GM18511 (cell line): ENCODE data around the gene SRSF12.
"Not testable (repeated sequence)": the region's sequence is repeated elsewhere in the genome, so short reads cannot be mapped to it uniquely, and the experiment has no call there.

ENCODE experiments used
- ATAC-seq: cut with Tn5 transposase; IDR thresholded peaks from one replicate; pipeline ENCODE4 v1.9.1; 2021; ENCODE audit warnings: mild to moderate bottlenecking, moderate library complexity; ENCODE audit not compliant: unreplicated experiment

SRSF12 gene

DNA sequence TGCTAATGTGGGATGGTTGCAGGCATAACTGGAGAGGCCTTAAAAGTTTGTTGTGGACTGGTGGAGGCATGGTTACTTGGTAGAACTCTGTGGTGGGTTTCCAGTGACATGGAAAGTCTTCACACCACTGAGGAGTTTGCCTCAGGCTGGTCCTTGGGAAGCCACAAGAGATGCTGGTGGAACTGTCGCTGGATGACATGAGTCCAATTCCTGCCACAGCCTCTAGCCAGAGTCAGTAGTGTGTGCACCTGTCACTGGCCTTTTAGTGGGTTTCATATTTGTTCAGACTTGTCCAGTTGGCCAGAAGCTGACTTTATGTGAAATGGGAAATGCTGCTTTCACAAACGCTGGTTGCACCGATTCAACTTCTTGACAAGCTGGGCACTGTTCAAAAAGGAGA lies 13.7 kb upstream of the SRSF12 start:
- ATAC-seq = no peak

DNA sequence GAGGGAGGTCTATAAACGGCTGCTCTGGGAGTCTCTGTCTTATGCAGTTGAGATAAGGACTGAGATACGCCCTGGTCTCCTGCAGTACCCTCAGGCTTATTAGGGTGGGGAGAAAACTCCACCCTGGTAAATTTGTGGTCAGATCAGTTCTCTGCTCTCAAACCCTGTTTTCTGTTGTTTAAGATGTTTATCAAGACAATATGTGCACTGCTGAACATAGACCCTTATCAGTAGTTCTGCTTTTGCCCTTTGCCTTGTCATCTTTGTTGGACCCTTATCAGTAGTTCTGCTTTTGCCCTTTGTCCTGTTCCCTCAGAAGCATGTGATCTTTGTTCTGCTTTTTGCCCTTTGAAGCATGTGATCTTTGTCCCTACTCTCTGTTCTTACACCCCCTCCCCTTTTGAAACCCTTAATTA lies 10.4 kb upstream of the SRSF12 start:
- ATAC-seq = not testable (repeated sequence)

DNA sequence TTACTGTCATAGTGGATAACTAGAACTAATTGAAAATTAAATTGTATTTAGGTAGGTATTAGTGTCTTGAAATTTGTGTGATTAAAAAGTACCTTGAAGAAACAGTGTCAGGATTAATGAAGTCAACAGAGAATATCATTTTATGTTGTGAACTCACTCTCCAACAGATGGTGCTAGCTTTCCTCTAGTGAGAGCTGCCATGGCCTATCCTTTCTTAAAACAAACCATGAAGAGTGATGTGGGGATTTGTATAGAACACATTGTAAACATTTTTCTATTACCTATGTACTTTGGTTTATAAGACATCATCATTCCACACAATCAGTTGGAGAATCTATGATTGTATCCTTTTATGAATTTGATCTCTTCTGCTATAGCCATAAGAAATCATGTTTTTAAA lies 4.8 kb upstream of the SRSF12 start:
- ATAC-seq = no peak

DNA sequence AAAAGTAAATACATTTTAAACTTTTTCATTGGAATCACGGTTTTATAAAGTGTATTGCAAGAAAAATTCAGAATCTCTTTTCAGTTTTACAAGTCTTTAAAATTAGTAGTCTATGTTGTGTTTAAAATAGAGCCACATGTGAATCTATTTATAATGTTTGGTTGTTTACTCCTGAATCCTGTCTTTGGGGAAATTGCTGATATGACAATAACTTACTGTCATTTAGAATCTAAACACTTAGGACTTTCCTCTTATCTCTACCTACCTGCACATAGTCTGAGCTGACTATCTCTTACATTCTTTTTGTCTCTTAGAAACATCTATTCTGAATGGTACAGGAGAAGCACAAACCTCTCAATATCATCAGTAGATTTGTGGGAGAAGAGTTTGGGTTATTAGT lies 4.1 kb upstream of the SRSF12 start:
- ATAC-seq = no peak

DNA sequence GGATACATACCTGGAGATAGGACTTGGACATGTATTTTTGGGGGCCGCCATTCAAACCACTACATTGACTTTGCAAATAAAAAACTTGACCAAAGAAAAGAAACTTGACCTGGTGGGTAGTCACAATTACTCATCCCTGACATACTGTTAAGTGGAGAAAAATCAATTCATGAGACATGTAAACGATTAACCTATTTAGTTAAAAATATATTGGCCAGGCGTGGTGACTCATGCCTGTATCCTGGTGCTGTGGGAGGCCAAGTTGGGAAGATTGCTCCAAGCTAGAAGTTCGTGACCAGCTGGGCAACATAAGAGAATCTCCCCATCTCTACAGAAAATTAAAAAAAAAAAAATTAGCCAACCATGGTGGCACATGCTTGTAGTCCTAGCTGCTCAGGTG lies 2.5 kb upstream of the SRSF12 start:
- no peak for ATAC-seq

DNA sequence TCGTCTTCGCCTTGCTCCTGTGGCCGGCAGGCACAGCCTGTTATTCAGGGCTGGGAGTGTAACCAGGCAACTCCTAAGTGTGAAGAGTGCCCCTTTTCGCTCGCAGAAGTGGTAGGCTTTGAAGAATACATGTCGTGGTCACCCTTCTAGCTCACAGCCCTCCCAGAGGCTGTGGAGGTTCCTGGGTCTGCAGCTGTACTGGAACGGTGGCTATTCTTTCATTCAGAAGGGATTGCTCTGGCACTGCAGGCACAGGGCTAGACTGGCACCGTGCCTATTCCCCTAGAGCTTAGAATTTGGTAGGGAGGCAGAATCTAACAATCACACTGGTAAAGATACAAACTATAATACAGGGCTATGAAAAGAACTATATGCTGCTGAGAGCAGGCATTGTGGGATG lies 1.1 kb upstream of the SRSF12 start:
- no peak for ATAC-seq

DNA sequence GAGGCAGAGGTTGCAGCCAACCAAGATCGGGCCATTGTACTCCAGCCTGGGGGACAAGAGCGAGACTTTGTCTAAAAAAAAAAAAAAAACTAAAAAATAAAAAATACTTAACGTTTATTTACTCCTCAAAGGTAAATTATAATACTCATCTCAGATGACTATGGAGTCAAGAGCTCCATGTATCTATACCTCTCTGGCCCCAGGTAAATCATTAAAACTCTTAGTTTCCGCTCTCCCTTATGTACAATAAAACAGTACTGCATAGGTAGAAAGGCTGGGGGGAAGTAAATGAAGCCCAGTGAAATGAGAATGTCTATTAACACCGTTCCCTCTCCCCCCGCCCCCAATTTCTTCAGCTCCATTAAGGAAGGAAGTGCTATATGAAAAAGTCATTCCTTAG lies 1.2 kb downstream of the SRSF12 start:
- no peak for ATAC-seq

DNA sequence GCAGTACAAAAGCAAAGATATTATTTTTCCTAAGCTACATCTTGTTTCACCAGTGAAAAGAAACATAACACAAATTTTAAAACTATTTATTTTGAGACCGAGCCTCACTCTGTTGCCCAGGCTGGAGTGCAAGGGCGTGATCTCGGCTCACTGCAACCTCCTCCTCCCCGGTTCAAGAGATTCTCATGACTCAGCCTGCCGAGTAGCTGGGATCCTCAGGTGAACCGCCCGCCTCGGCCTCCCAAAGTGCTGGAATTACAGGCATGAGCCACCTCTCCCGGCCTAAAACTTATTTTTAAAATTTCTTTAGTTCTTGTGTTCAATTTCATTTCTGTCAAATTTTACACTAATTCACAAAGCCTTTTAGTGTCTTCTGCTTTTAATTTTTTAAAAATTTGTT lies 5.9 kb downstream of the SRSF12 start:
- no peak for ATAC-seq

DNA sequence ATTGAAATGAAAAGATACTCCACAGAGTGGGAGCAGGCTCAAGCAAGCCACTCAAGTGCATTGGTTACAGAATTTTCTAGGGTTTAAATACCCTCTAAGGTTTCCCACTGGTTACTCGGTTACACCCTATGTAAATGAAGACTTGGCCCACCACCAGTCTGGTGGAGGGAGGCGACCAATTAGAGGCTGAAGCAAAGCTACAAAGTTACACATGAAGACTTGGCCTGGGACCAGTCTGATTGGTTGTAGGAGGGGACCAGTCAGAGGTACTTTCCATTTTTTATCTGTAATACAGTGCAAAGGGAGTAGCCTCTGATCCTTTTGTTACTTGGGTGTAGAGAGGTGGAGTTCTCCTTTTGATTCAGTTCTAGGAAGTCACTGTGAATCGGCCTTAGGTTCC lies 7.6 kb downstream of the SRSF12 start:
- ATAC-seq = no peak

DNA sequence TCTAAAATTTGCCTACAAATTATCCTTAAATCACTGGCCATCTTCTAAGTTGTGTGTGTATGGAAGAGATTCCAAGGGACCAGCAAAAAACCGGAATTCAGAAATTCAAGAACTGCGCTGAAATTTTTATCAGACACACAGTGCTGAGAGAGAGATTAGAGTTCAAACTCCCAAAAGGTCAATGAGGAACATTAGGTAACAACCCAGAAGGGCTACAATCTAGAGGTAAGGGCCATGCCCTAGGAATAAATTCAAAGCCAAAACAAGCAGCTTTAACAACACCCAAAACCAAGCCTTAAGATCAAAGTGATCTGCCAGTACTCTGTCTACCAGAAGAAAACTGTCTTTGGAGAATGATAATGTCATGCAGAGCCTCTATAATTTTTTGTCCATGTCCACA lies 17.8 kb downstream of the SRSF12 start:
- ATAC-seq = no peak

DNA sequence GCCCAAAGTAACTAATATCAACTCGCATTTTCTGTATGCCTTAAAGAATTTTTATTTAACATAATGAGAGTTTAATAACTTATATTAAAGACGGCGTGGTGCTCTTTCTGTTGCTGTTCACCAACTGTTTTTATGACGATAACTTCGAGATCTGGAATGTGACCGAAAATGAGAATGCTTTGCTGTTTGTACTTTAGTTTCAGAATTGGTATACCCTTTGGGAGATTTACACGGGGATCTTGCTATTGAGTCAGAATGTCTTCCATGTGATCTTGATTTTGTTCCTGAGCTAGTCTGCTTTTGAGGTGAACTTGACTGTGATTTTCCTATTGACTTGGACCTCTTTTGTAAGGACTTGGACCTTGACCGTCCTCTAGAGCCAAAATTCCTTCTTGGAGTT lies 19.4 kb downstream of the SRSF12 start:
- ATAC-seq = no peak

DNA sequence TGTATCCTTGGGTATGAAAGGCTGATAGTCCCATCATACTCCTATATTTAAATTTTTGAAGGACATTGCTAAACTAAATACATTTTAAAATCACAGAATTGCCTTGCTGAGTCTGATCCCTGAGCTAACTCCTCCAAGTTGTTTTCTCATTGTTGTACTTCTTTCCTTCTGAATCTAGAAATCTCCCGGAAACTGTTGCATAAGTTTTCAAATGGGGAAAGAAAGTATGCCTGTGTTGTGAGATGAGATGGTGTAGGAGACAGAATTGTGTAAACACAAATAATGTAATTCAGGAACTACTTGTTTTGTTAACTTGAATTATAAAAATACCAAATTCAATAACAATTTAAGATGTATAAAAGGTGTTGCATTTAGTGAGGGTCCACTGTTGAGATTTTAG lies 30.0 kb downstream of the SRSF12 start:
- no peak for ATAC-seq

DNA sequence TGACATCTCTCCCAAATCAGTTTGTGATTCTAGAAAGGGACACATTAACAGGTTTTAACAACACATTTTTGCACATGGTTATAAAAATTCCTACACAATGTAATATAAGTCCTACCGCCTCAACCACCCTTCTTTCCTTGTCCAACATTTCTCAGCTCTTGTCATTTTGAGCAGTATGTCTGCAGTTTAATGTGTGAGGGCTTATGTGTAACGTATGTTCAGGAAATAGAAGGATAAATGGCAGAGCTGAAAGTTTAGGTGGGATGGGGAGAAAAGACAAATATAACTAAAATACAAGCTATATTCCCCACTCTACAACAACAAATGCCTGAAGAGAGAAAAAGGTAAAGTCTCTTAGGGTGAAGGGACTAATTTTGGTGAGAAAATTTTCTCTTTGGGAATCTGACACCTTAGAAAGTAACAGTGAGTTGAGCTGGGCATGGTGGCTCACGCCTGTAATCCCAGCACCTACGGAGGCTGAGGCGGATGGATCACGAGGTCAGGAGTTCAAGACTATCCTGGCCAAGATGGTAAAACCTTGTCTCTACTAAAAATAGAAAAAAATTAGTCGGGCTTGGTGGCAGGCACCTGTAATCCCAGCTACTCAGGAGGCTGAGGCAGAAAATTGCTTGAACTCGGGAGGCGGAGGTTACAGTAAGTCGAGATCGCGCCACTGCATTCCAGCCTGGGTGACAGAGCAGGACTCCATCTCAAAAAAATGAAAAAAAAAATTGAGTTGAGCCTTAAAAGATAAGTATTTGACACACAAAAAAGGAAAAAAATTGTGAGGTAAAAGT lies 32.3 kb downstream of the SRSF12 start:
- no peak for ATAC-seq

DNA sequence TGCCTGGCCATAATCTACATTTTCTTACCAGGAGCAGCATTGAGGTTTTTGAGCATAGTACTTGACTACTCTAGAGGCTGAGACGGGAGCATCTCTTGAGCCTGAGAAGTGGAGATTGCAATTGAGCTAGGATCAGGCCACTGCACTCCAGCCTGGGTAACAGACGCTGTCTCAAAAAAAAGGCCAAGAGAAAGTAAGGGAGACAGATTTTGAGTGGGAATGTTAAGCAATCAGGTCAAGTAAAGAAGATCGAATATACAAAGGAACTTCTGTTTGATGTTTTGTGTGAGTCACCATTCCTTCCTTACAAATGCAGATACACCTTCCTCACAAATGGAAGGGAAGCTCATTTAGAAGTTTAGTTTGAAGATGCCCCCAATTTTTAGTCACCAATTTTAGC lies 32.9 kb downstream of the SRSF12 start:
- no peak for ATAC-seq

DNA sequence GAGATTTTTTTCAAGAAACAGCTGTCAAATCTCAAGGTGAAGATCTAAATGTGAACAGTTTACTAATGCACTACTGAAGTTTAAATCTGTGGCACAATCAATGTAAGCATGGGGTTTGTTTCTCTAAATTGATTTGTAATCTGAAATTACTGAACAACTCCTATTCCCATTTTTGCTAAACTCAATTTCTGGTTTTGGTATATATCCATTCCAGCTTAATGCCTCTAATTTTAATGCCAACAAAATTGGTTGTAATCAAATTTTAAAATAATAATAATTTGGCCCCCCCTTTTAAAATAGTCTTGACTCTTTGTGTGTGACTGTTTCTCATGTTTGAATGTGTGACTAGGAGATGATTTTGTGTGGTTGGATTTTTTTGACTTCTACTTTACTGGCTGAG lies 33.3 kb downstream of the SRSF12 start:
- ATAC-seq = no peak

DNA sequence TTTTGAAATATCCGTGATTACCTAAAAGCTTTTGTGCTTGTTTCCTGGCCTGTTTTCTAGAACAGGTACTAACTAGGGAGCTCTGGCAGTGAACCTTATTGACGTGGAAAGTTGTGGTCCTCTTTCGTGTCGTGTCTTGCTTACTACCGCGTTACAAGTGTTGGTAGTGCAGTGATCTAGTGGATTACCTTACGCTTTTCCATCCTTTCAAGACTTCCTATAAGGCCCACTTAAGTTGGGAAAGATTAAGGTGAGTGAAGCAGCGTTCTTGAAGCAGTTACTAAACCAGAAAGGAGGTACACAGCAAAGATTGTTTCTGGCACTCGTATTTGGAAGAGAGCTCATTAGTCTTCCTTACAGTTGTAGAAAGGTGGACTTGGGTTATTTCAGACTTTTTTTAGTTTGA lies 35.4 kb downstream of the SRSF12 start:
- ATAC-seq = no peak

DNA sequence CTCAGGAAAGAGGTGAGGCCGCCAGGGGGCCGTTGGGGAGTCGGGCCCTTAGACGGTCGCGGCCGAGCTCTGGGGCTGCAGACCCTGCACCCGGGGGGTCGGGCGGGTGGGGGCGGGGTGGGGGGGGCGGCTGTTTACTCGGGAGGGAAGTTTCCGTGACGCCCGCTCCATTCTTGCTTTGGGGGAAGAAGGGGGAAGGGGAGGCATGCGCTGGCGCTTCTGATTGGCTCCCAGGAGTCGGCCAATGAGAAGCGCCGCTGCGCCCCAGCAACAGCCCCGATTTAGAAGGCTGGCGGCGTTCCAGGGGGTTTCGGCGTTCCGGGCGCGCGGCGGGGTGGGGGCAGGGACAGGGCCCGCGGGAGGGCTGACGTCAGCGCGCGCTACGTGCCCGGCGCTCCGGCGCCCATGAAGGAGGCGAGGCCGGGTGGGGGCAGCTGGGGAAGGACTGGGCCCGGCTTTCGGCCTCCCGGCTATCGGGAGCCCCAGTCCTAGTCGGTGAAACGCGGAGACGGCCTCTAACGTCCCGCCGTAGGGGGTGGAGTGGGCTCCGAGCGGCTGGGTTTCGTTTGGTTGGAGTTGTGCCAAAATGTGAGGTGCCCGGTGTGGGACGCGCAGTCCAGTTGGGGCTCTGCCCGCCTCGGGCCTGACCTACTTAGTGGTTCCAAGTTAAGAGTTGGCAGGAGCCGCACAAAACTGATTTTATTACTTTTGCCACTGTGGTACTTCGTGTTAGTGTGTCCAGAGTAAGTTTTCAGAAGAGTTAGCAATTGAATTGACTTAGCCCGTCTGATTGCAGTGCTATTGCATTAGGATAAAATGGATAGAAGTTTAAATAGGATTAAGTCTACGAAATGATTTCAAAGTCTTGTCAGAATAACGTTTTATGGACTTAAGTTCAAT lies 36.2 kb downstream of the SRSF12 start:
- ATAC-seq = peak; percentile 59

DNA sequence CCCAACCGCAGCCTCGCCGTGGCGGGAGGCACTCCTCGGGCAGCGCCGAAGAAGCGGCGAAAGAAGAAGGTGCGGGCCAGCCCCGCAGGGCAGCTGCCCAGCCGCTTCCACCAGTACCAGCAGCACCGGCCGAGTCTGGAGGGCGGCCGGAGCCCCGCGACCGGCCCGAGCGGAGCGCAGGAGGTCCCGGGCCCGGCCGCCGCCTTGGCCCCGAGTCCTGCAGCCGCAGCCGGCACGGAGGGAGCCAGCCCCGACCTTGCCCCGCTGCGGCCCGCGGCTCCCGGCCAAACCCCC lies 36.8 kb downstream of the SRSF12 start:
- peak; percentile 24 for ATAC-seq

DNA sequence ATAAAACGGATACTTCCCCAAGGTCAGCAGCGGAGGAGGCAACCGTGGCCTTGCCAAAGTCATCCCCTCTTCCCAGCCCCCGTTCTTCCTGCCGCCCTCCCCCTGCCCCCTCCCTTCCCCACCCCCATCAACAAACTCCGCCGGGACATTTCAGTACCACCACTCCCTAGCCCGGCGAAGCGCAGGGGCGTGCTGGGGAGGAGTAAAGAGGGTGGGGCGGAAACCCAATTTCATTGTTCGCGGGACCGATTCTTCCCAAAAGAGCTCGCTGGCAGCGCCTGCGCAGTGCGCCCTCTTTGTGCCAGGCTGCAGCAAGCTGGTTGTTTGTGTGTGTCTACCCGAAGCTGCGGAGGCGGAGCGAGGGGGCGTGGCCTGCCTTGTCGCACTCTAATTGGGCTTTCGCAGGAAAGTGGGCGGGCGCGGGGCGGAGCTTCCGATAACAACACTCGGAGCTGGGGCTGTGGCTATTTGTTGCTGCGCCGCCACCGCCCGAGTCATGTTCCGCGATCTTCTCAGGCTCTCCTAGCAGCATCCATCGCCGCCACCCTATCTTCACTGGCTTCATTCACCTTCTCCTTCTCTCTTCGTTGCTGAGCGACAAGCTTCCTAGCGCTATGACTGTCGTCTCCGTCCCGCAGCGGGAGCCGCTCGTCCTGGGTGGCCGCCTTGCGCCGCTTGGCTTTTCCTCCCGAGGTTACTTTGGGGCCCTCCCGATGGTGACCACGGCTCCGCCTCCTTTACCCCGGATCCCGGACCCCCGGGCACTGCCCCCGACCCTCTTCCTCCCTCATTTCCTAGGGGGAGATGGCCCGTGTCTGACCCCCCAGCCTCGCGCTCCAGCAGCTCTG lies 37.4 kb downstream of the SRSF12 start, which contains the start of gene PNRC1:
Gene PNRC1 (plus strand): TSS at position 471 of the 848 bp plus-strand sequence. CDS start 144 bp downstream, at position 615.
- peak; percentile 79 for ATAC-seq

DNA sequence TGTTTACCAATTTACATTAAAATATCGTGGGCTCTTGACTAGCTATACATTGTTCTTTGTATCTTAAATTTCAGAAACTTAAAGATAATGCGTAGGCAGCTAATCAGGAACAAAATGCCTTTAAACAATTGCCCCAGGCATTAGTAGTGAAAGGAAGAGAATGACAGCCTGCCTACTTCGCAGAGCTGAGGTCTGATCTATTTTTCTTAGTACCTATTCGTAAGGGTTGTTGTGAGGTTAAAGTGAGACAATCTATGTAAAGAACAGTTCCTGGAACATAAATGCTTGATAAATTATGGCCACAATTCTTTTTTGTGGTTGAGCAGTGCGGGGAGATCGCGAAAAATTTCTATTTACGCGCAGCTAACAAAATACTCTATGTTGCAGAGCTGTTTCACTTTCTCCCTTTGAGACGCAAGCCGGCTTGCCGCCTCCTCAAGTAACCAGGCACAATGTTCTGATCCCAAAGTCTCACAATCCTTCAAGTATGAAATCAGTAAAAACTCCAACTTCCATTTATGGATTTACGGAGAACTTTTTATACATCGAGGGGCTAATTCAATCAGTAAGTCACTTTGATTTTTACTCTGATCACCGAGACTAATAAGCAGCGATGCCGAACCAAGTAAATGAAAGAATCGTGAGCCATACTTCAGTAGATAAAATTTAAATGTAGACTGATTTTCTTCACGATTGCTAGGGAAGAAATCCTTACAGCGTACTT lies 38.2 kb downstream of the SRSF12 start:
- peak; percentile 16 for ATAC-seq

DNA sequence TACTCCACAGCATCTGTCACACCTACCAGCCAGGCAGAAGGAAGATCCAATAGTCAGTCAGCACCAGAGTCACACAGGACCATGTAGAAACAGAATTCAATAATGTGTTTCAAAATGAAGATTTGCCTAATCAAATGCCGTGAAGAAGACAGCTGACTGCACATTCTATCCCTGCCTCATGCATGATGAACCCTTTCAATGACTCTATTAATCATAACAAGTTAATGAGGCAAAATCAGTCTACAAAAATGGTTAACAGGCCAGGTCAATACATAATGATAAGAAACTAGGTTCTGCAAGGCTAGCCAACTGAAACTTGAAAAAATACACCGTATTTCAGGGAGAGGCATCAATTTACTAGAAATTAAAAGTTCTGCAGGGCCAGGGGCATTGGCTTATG lies 44.0 kb downstream of the SRSF12 start:
- no peak for ATAC-seq
